ENCODE results near the gene SH3BGRL3. TPM values are rescaled to one million over a fixed set of nuclear protein-coding genes. Genes with fewer than 3 reads are reported as not detected.

The SH3BGRL3 gene
- total and polyA plus RNA-seq, 2 donors from 2014 or later, result 140 to 180 TPM

DNA sequence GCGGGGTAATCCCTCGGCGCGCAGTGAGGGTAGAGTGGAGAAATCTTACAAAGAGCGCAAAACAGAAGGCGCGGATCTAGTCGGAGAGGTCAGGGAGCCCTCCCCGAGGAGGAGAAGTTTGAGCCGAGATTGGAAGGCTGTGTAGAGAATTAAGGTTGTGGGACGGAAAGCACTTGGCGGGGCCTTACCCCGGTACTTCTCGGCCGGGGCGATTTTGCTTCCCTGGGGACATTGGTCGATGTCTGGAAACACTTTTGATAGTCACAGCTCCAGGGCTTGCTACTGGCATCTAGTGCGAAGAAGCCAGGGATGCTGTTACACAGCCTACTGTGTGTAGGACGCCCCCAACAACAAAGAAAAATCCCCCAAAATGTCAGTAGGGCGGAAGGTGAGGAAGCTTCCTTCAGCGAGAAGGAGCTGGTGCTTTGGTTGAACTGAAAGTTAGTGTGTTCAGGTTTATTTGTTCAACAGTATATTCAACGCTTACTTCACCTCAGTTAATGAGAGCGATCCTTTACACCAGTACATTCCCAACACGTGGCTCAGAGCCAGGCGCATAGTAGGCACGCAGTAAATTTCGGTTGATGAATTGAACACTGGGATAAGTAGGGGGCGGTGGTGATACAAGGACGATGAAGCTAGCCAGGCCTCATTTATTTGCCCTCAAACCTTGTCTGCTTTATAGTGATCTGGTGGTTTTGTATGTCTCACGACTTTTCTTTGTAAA is 45.1 kb upstream of the SH3BGRL3 start:
- Histone ChIP-seq H3K36me3 (ENCODE audit: control insufficient read depth in 2 of 3, insufficient read depth in 3 of 3, low read length in 3 of 3) (no peaks in the 10 kb centered on the region), H3K4me3 (ENCODE audit: low read length in 3 of 3) (peak overlapping the region; percentile 87 to 92 (median 88)), H3K9me3 (ENCODE audit: control insufficient read depth in 2 of 3, insufficient read depth in 1 of 3, low read length in 3 of 3) (no peaks in the 10 kb centered on the region), H3K4me1 (ENCODE audit: control insufficient read depth in 2 of 3, insufficient read depth in 2 of 3, low read depth in 1 of 3, low read length in 3 of 3) (peaks cover 0 to 8% (median 4%) of the 10 kb centered on the region in 3 donors), H3K27me3 (ENCODE audit: control insufficient read depth, insufficient read depth, low read length) (no peaks in the 10 kb centered on the region), H3K27ac (ENCODE audit: low read depth in 2 of 2, low read length in 2 of 2) (peak overlapping the region; percentile 86 to 92), H3K9ac (ENCODE audit: low read length in 3 of 3) (peak overlapping the region; percentile 77 to 98 (median 84))
- intact Hi-C loops (cut with DNase I), result no loop called here
- TF ChIP-seq, protein P1, sequence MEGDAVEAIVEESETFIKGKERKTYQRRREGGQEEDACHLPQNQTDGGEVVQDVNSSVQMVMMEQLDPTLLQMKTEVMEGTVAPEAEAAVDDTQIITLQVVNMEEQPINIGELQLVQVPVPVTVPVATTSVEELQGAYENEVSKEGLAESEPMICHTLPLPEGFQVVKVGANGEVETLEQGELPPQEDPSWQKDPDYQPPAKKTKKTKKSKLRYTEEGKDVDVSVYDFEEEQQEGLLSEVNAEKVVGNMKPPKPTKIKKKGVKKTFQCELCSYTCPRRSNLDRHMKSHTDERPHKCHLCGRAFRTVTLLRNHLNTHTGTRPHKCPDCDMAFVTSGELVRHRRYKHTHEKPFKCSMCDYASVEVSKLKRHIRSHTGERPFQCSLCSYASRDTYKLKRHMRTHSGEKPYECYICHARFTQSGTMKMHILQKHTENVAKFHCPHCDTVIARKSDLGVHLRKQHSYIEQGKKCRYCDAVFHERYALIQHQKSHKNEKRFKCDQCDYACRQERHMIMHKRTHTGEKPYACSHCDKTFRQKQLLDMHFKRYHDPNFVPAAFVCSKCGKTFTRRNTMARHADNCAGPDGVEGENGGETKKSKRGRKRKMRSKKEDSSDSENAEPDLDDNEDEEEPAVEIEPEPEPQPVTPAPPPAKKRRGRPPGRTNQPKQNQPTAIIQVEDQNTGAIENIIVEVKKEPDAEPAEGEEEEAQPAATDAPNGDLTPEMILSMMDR (IDR thresholded peaks at IDR 0.05; ENCODE audit: borderline replicate concordance, extremely low read depth, insufficient read depth), result no peak
- peak in 3 of 5 donors; percentile 18 to 45 (median 44) for DNase-seq
- FAIRE-seq, result no peak

DNA sequence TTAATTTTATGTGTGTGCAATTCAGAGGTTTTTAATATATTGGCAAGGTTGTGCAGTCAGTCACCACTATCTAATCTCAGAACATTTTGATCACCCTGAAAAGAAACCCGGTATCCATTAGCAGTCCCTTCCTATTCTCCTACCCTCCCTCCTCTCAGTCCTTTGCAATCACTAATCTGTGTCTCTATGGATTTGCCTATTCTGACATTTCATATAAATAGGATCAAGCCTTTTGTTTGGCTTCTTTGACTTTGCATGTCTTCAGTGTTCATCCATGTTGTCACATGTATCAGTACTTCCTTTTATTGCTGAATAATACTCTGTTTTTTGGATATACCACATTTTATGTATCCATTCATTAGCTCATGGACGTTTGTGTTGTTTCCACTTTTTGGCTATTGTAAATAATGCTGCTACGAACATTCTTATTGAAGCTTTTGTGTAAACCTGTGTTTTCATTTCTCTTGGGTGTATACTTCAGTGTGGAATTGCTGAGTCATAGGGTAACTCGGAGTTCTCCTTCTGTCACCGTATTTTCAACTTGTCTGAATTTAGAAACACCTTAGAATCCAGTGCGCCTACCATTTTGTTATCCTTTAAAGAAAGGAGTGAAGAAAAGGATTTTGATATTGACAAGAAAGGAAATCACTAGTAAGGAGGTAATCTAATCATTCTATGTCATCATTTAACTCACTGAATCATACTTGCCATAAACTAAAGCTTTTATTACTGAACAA is 42.5 kb upstream of the SH3BGRL3 start:
- H3K27me3 ChIP-seq (ENCODE audit: control insufficient read depth, insufficient read depth, low read length), result no peaks in the 10 kb centered on the region
- no peak for FAIRE-seq
- intact Hi-C loops (cut with DNase I), result no loop called here
- DNase-seq, result no peak
- no peaks in the 10 kb centered on the region for H3K36me3 ChIP-seq (ENCODE audit: control insufficient read depth in 2 of 3, insufficient read depth in 3 of 3, low read length in 3 of 3)
- peaks cover 0 to 8% (median 4%) of the 10 kb centered on the region in 3 donors for H3K4me1 ChIP-seq (ENCODE audit: control insufficient read depth in 2 of 3, insufficient read depth in 2 of 3, low read depth in 1 of 3, low read length in 3 of 3)
- no peak overlapping the region for H3K9ac ChIP-seq (ENCODE audit: low read length in 3 of 3)
- H3K9me3 ChIP-seq (ENCODE audit: control insufficient read depth in 2 of 3, insufficient read depth in 1 of 3, low read length in 3 of 3), result no peaks in the 10 kb centered on the region
- H3K27ac ChIP-seq (ENCODE audit: low read depth in 2 of 2, low read length in 2 of 2), result no peak overlapping the region
- TF ChIP-seq, protein P1 (IDR thresholded peaks at IDR 0.05; ENCODE audit: borderline replicate concordance, extremely low read depth, insufficient read depth), result no peak
- no peak overlapping the region for H3K4me3 ChIP-seq (ENCODE audit: low read length in 3 of 3)

- peaks cover 0 to 2% (median 0%) of the 10 kb centered on the region in 3 donors for H3K36me3 ChIP-seq (ENCODE audit: control insufficient read depth in 2 of 3, insufficient read depth in 3 of 3, low read length in 3 of 3)
- DNase-seq, result no peak
- no peak overlapping the region for H3K9ac ChIP-seq (ENCODE audit: low read length in 3 of 3)
- H3K4me1 ChIP-seq (ENCODE audit: control insufficient read depth in 2 of 3, insufficient read depth in 2 of 3, low read depth in 1 of 3, low read length in 3 of 3), result peaks cover 0 to 3% (median 0%) of the 10 kb centered on the region in 3 donors
- H3K27ac ChIP-seq (ENCODE audit: low read depth in 2 of 2, low read length in 2 of 2), result no peak overlapping the region
- H3K9me3 ChIP-seq (ENCODE audit: control insufficient read depth in 2 of 3, insufficient read depth in 1 of 3, low read length in 3 of 3), result no peaks in the 10 kb centered on the region
- intact Hi-C loops (cut with DNase I), result no loop called here
- no peaks in the 10 kb centered on the region for H3K27me3 ChIP-seq (ENCODE audit: control insufficient read depth, insufficient read depth, low read length)
- H3K4me3 ChIP-seq (ENCODE audit: low read length in 3 of 3), result no peak overlapping the region
- FAIRE-seq, result no peak
- TF ChIP-seq, protein P1 (IDR thresholded peaks at IDR 0.05; ENCODE audit: borderline replicate concordance, extremely low read depth, insufficient read depth), result no peak
Observed at GRCh38 chr1:26239936-26240335, 40.0 kb upstream of the SH3BGRL3 start.
